ENCODE measurements around the gene CPLX3. TPM values are rescaled to one million over a fixed set of nuclear protein-coding genes. Genes with fewer than 3 reads are reported as not detected.

CPLX3 gene
- total and polyA plus RNA-seq, 2 of the 8 experiments (the other 6 are each of a cell fraction or from before 2014, with no cell fraction given) = 0.17 TPM; not detected in 1

- no peak for TF ChIP-seq CHD2 (IDR thresholded peaks at IDR 0.05; ENCODE audit: low read length)
- no peak for TF ChIP-seq RNF2 (IDR thresholded peaks at IDR 0.05; ENCODE audit: borderline replicate concordance, low read depth, low read length, missing control alignments, poor library complexity, severe bottlenecking)
- TF ChIP-seq SIX5 (IDR thresholded peaks at IDR 0.05; ENCODE audit: low read depth, low read length) = no peak
- no peak for TF ChIP-seq PHF8 (conservative IDR thresholded peaks at IDR 0.05; ENCODE audit: low read depth, low read length)
- TF ChIP-seq CREB1 (IDR thresholded peaks at IDR 0.05) = no peak
- no peak for TF ChIP-seq KDM4A (IDR thresholded peaks at IDR 0.05; ENCODE audit: low read depth, low read length, severe bottlenecking)
- no peak for TF ChIP-seq ATF3 (IDR thresholded peaks at IDR 0.05; ENCODE audit: insufficient read depth, low read depth, low read length)
- TF ChIP-seq CEBPB (IDR thresholded peaks at IDR 0.05; ENCODE audit: low read depth, low read length) = no peak
Observed at GRCh38 chr15:74802862-74803447, 23.5 kb upstream of the CPLX3 start (continued).

All from H1 (cell line).